K562 (cell line): ENCODE results near the gene MS4A5. TPM values are rescaled to one million over a fixed set of nuclear protein-coding genes. Genes with fewer than 3 reads are reported as not detected.

Experiments
- ATAC-seq: fragments of 200-7000 bp; cut with Tn5 transposase; 3 replicates; pipeline ENCODE4 v1.9.1; 2020; ENCODE audit warnings: moderate library complexity
- BruUV-seq: library from RNA; stranded (reverse); fragments of 400-500 nt; replicated peaks from 2 replicates; lab custom pipeline; 2021; lab: Mats Ljungman, UMichigan
- CTCF ChIA-PET: fragments of 300-600 bp; formaldehyde crosslinking; extraction: SDS; loops from one replicate; lab custom pipeline; 2021; ENCODE audit warnings: low intra/inter-chr PET ratio; lab: Yijun Ruan, JAX
- POLR2A ChIA-PET: fragments of 300-600, 350-650 bp; sonication (Branson Sonifier 250); formaldehyde crosslinking; extraction: SDS; loops from one replicate; lab custom pipeline; 2021; ENCODE audit warnings: antibody characterized with exemption, inconsistent platforms; lab: Yijun Ruan, JAX
- DNase-seq, 4 experiments: peaks; one replicate each; pipeline versions ENCODE4 v3.0.0 to v3.0.0-alpha.2; 2011 to 2018; ENCODE audit warnings: low spot score in 3 of 4, mixed read lengths in 3 of 4; ENCODE audit errors: extremely low read depth in 1 of 4
- FAIRE-seq: peaks from 2 replicates; lab custom pipeline; 2011; peaks lifted over from hg19 to GRCh38; lab: Jason Lieb, UNC
- H2AFZ ChIP-seq: 2 replicates; pipeline ENCODE4 v1.6.0; 2011; ENCODE audit warnings: low read depth, low read length, control low read depth, inconsistent platforms
- H3K27ac ChIP-seq: fragments of 200-600 bp; 3 replicates; pipeline ENCODE4 v1.8.0; 2011; ENCODE audit warnings: low read depth, mild to moderate bottlenecking, control low read depth, inconsistent platforms, low read length, moderate library complexity, mixed read lengths; ENCODE audit errors: extremely low read depth
- H3K27me3 ChIP-seq, 2 experiments: fragments of 300-600 bp in 1 of 2; 2 replicates in 1 of 2; 3 replicates in 1 of 2; pipeline versions ENCODE4 v1.6.0 to v1.8.0; 2011; ENCODE audit warnings: inconsistent platforms in 2 of 2, low read length in 2 of 2, mild to moderate bottlenecking in 1 of 2, mixed read lengths in 1 of 2, moderate library complexity in 1 of 2; ENCODE audit not compliant: control insufficient read depth in 2 of 2, insufficient read depth in 2 of 2
- H3K36me3 ChIP-seq: fragments of 300-600 bp; 3 replicates; pipeline ENCODE4 v1.8.0; 2011; ENCODE audit warnings: mild to moderate bottlenecking, low read length, inconsistent platforms; ENCODE audit not compliant: control insufficient read depth, insufficient read depth
- H3K4me1 ChIP-seq, 2 experiments: fragments of 200-600 bp in 1 of 2; replicated peaks in 1 of 2; 2 replicates in 1 of 2; 3 replicates in 1 of 2; pipeline versions ENCODE4 v1.5.1 to v1.8.0; 2011; ENCODE audit warnings: inconsistent platforms in 2 of 2, low read length in 2 of 2, mild to moderate bottlenecking in 1 of 2, mixed read lengths in 1 of 2, moderate library complexity in 1 of 2; ENCODE audit not compliant: control insufficient read depth in 2 of 2, insufficient read depth in 2 of 2
- H3K4me2 ChIP-seq: 2 replicates; pipeline ENCODE4 v1.6.1; 2011; ENCODE audit warnings: low read length, control low read depth, inconsistent platforms, mixed read lengths; ENCODE audit not compliant: insufficient read depth
- H3K4me3 ChIP-seq: fragments of 200-600 bp; sonication (generic), shearing (Covaris generic); 2 replicates; pipeline ENCODE4 v1.5.1; 2016; ENCODE audit warnings: control low read depth, inconsistent platforms
- H3K79me2 ChIP-seq: fragments of 200-600 bp; 3 replicates; pipeline ENCODE4 v1.8.0; 2011; ENCODE audit warnings: low read length, inconsistent platforms; ENCODE audit not compliant: control insufficient read depth, insufficient read depth
- H3K9ac ChIP-seq, 2 experiments: 2 replicates each; pipeline versions ENCODE4 v1.6.0 to v1.6.1; 2011; ENCODE audit warnings: low read depth in 2 of 2, low read length in 2 of 2, control low read depth in 1 of 2, inconsistent platforms in 1 of 2, mild to moderate bottlenecking in 1 of 2, mixed read lengths in 1 of 2; ENCODE audit not compliant: insufficient read depth in 1 of 2
- H3K9me1 ChIP-seq: one replicate; pipeline ENCODE4 v1.6.0; 2011; ENCODE audit warnings: inconsistent platforms, mild to moderate bottlenecking, low read length, moderate library complexity; ENCODE audit not compliant: control insufficient read depth, insufficient read depth
- H3K9me3 ChIP-seq: replicated peaks from 2 replicates; pipeline ENCODE4 v1.5.1; 2011; ENCODE audit warnings: low read depth, low read length, inconsistent platforms; ENCODE audit not compliant: control insufficient read depth, insufficient read depth
- H4K20me1 ChIP-seq: replicated peaks from 2 replicates; pipeline ENCODE4 v1.6.1; 2011; ENCODE audit warnings: low read length, inconsistent platforms, mixed read lengths; ENCODE audit not compliant: control insufficient read depth, insufficient read depth
- CEBPZ ChIP-seq: fragments of 150-350 bp; IDR thresholded peaks from 2 replicates; pipeline ENCODE4 v1.6.1; 2014; ENCODE audit warnings: low read depth, mild to moderate bottlenecking, low read length, borderline replicate concordance
- DNMT1 ChIP-seq: fragments of 450-650 bp; IDR thresholded peaks from 2 replicates; pipeline ENCODE4 v1.6.1; 2016; ENCODE audit warnings: antibody characterized with exemption, mild to moderate bottlenecking
- DPF2 ChIP-seq: fragments of 450-650 bp; IDR thresholded peaks from 2 replicates; pipeline ENCODE4 v1.6.1; 2016
- GATAD2A ChIP-seq: fragments of 450-650 bp; IDR thresholded peaks from 2 replicates; pipeline ENCODE4 v1.6.1; 2017
- KAT7 ChIP-seq: sonication (generic); formaldehyde crosslinking; IDR thresholded peaks from 2 replicates; pipeline ENCODE4 v1.8.0; 2022; ENCODE audit warnings: missing genetic modification reagents, mild to moderate bottlenecking, borderline replicate concordance
- LCOR ChIP-seq: sonication (generic); formaldehyde crosslinking; IDR thresholded peaks from 2 replicates; pipeline ENCODE4 v1.8.0; 2022; ENCODE audit warnings: mild to moderate bottlenecking, missing genetic modification reagents
- MLLT1 ChIP-seq, 2 experiments: fragments of 450-650 bp; IDR thresholded peaks; 2 replicates each; pipeline ENCODE4 v1.6.1; 2016
- PML ChIP-seq: IDR thresholded peaks from 2 replicates; pipeline ENCODE4 v1.6.1; 2012; ENCODE audit warnings: low read length, inconsistent platforms
- SAFB2 ChIP-seq: fragments of 200-400 bp; formaldehyde crosslinking; IDR thresholded peaks from 2 replicates; pipeline ENCODE4 v1.6.1; 2018; ENCODE audit warnings: borderline replicate concordance, low read length, low read depth, moderate library complexity; ENCODE audit not compliant: severe bottlenecking
- ZNF175 ChIP-seq: fragments of 200-800 bp; sonication (Bioruptor generic); IDR thresholded peaks from 2 replicates; pipeline ENCODE4 v1.6.1; 2016; ENCODE audit warnings: low read depth, mild to moderate bottlenecking, missing genetic modification characterization, missing compliant biosample characterization
- ZNF311 ChIP-seq: fragments of 250-450 bp; sonication (Bioruptor Pico); IDR thresholded peaks from 2 replicates; pipeline ENCODE4 v1.4.0; 2020; ENCODE audit warnings: mild to moderate bottlenecking, moderate library complexity
- ZNF316 ChIP-seq: fragments of 450-650 bp; IDR thresholded peaks from 2 replicates; pipeline ENCODE4 v1.6.1; 2016
- WGBS: fragments of 100-300 bp; shearing (Covaris generic); methylation state at CpG from one replicate; pipeline ENCODE4 v1.1.6; 2016; ENCODE audit warnings: low coverage, mixed read lengths; ENCODE audit not compliant: insufficient coverage; ENCODE audit errors: missing lambda C conversion rate; 5-methylcytosine and 5-hydroxymethylcytosine counted together
- in situ Hi-C: fragments of 300-500 bp; cut with MboI; formaldehyde crosslinking; loops from 4 replicates; pipeline ENCODE4 v1.15.0; 2018; ENCODE audit warnings: inconsistent platforms, mixed read lengths
- intact Hi-C: fragments of 100-400 bp; cut with micrococcal nuclease; formaldehyde crosslinking; loops from 2 replicates; pipeline ENCODE4 v1.14.2; 2022
- polyA plus RNA-seq, 8 experiments: library from polyadenylated mRNA; depleted of rRNA in 4 of 8; stranded (reverse) in 5 of 8; unstranded in 3 of 8; fragments of >200 nt; fragmentation: Nextera tagmentation in 2 of 8; fragmentation: Illumina TruSeq in 1 of 8; extraction: Ambion mirVana in 2 of 8; extraction: Trizol in 1 of 8; gene quantifications; 2 replicates each; pipeline versions ENCODE4 v1.2.1 to v1.2.3, GENCODE V29; 2011 to 2014; ENCODE audit warnings: inconsistent platforms in 1 of 8, missing spikeins in 1 of 8
- total RNA-seq, 7 experiments: library from RNA; depleted of rRNA in 6 of 7; stranded (reverse); fragments of >200 nt in 6 of 7; fragmentation: Illumina TruSeq in 2 of 7; extraction: Trizol in 2 of 7; gene quantifications; 2 replicates each; pipeline versions ENCODE4 v1.2.1 to v1.2.3, GENCODE V29; 2011 to 2021; ENCODE audit warnings: low replicate concordance in 1 of 7
- TF ChIP-seq, protein P1 (sequence below): fragments of 450-650 bp; IDR thresholded peaks from 2 replicates; pipeline ENCODE4 v1.7.0; 2016; ENCODE audit warnings: borderline replicate concordance
- TF ChIP-seq, protein P2 (sequence below): IDR thresholded peaks from 3 replicates; pipeline ENCODE4 v1.6.1; 2011; ENCODE audit warnings: borderline replicate concordance, mild to moderate bottlenecking; ENCODE audit not compliant: insufficient read length, insufficient read depth
- TF ChIP-seq, protein P3 (sequence below): fragments of 450-650 bp; conservative IDR thresholded peaks from 2 replicates; pipeline ENCODE4 v1.6.1; 2016; ENCODE audit warnings: missing genetic modification characterization, low read depth, mild to moderate bottlenecking, control low read depth, missing compliant biosample characterization

MS4A5 gene
- total and polyA plus RNA-seq, 9 of the 15 experiments (the other 6 are each of a cell fraction or from before 2014, with no cell fraction given): not detected

- Histone ChIP-seq H3K27me3 (no peaks in the 10 kb centered on the region), H3K79me2 (no peaks in the 10 kb centered on the region), H3K36me3 (no peaks in the 10 kb centered on the region), H3K9me1 (no peaks in the 10 kb centered on the region), H3K9me3 (no peaks in the 10 kb centered on the region), H3K4me2 (no peak overlapping the region), H3K4me1 (no peaks in the 10 kb centered on the region; a peak in 1 of 5 replicates), H4K20me1 (no peaks in the 10 kb centered on the region), H3K27ac (no peak overlapping the region), H3K9ac (no peak overlapping the region), H2AFZ (no peak overlapping the region), H3K4me3 (no peak overlapping the region)
- no TSS peak for BruUV-seq
- 0% methylated on average over 2 of the region's 2 CpGs for WGBS
- ChIA-PET CTCF (no interaction called here), POLR2A (no interaction called here)
- DNase-seq: no peak
- ATAC-seq: no peak
- in situ Hi-C loops: no loop called here
- intact Hi-C loops: no loop called here
- no peak for FAIRE-seq
- TF ChIP-seq ZNF316: no peak
- TF ChIP-seq SAFB2: no peak
- TF ChIP-seq ZNF175 (CRISPR knock-in tag): no peak
- no peak for TF ChIP-seq DNMT1
- no peak for TF ChIP-seq ZNF311 (CRISPR knock-in tag)
- TF ChIP-seq GATAD2A: no peak
- TF ChIP-seq CEBPZ: no peak
- no peak for TF ChIP-seq DPF2
- TF ChIP-seq KAT7 (CRISPR knock-in tag): no peak
- TF ChIP-seq, protein P1, sequence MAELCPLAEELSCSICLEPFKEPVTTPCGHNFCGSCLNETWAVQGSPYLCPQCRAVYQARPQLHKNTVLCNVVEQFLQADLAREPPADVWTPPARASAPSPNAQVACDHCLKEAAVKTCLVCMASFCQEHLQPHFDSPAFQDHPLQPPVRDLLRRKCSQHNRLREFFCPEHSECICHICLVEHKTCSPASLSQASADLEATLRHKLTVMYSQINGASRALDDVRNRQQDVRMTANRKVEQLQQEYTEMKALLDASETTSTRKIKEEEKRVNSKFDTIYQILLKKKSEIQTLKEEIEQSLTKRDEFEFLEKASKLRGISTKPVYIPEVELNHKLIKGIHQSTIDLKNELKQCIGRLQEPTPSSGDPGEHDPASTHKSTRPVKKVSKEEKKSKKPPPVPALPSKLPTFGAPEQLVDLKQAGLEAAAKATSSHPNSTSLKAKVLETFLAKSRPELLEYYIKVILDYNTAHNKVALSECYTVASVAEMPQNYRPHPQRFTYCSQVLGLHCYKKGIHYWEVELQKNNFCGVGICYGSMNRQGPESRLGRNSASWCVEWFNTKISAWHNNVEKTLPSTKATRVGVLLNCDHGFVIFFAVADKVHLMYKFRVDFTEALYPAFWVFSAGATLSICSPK: no peak
- TF ChIP-seq LCOR (CRISPR knock-in tag): no peak
- TF ChIP-seq PML: no peak
- TF ChIP-seq, protein P2, sequence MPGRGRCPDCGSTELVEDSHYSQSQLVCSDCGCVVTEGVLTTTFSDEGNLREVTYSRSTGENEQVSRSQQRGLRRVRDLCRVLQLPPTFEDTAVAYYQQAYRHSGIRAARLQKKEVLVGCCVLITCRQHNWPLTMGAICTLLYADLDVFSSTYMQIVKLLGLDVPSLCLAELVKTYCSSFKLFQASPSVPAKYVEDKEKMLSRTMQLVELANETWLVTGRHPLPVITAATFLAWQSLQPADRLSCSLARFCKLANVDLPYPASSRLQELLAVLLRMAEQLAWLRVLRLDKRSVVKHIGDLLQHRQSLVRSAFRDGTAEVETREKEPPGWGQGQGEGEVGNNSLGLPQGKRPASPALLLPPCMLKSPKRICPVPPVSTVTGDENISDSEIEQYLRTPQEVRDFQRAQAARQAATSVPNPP: no peak
- TF ChIP-seq MLLT1 (IDR thresholded peaks at IDR 0.05): no peak
- TF ChIP-seq, protein P3, sequence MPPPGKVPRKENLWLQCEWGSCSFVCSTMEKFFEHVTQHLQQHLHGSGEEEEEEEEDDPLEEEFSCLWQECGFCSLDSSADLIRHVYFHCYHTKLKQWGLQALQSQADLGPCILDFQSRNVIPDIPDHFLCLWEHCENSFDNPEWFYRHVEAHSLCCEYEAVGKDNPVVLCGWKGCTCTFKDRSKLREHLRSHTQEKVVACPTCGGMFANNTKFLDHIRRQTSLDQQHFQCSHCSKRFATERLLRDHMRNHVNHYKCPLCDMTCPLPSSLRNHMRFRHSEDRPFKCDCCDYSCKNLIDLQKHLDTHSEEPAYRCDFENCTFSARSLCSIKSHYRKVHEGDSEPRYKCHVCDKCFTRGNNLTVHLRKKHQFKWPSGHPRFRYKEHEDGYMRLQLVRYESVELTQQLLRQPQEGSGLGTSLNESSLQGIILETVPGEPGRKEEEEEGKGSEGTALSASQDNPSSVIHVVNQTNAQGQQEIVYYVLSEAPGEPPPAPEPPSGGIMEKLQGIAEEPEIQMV (tag): no peak
Measured at GRCh38 chr11:60428517-60428916, 855 bp upstream of the MS4A5 start.
